DMS114 treated with DMSO at 0.1 percent for 48 hours (cell line): Measurements from ENCODE around the gene DRD5.
A peak's percentile ranks its signal among the peaks of the same experiment; 100 is the strongest.
"Not testable (repeated sequence)": the region's sequence is repeated elsewhere in the genome, so short reads cannot be mapped to it uniquely, and the experiment has no call there.

ENCODE experiments used
- DNase-seq: peaks from one replicate; lab custom pipeline; 2025; ENCODE audit not compliant: unreplicated experiment; lab: John Stamatoyannopoulos, UW

DRD5 gene

GRCh38 chr4:9781343-9782135 lies at the start of gene DRD5:
Gene DRD5 (plus strand): TSS chr4:9781634. CDS start chr4:9782030, 396 bp downstream.
- no peak for DNase-seq

- DNase-seq = not testable (repeated sequence)
Observed at GRCh38 chr4:9732256-9732655, 49.2 kb upstream of the DRD5 start.

GRCh38 chr4:9735515-9735914 lies 45.9 kb upstream of the DRD5 start:
- DNase-seq = no peak

GRCh38 chr4:9737280-9737679 lies 44.2 kb upstream of the DRD5 start:
- not testable (repeated sequence) for DNase-seq

- not testable (repeated sequence) for DNase-seq
Observed at GRCh38 chr4:9743789-9744188, 37.6 kb upstream of the DRD5 start.

- no peak for DNase-seq
Observed at GRCh38 chr4:9745782-9746181, 35.7 kb upstream of the DRD5 start.

- DNase-seq = no peak
Observed at GRCh38 chr4:9758641-9759317, 22.7 kb upstream of the DRD5 start.

GRCh38 chr4:9762823-9763475 lies 18.5 kb upstream of the DRD5 start:
- DNase-seq = peak; percentile 56

- DNase-seq = no peak
Observed at GRCh38 chr4:9764155-9764696, 17.2 kb upstream of the DRD5 start.

- DNase-seq = no peak
Observed at GRCh38 chr4:9765091-9765490, 16.3 kb upstream of the DRD5 start.

- DNase-seq = no peak
Observed at GRCh38 chr4:9769321-9769720, 12.1 kb upstream of the DRD5 start.

GRCh38 chr4:9771034-9771433 lies 10.4 kb upstream of the DRD5 start:
- no peak for DNase-seq

GRCh38 chr4:9773471-9773870 lies 8.0 kb upstream of the DRD5 start:
- DNase-seq = no peak

- no peak for DNase-seq
Observed at GRCh38 chr4:9782136-9782436, 652 bp downstream of the DRD5 start.

- not testable (repeated sequence) for DNase-seq
Observed at GRCh38 chr4:9785891-9786290, 4.5 kb downstream of the DRD5 start.

- DNase-seq = no peak
Observed at GRCh38 chr4:9792381-9792780, 10.9 kb downstream of the DRD5 start.

- not testable (repeated sequence) for DNase-seq
Observed at GRCh38 chr4:9796641-9797040, 15.2 kb downstream of the DRD5 start.

- no peak for DNase-seq
Observed at GRCh38 chr4:9800848-9801247, 19.4 kb downstream of the DRD5 start.

GRCh38 chr4:9804918-9805317 lies 23.5 kb downstream of the DRD5 start:
- DNase-seq = no peak

- no peak for DNase-seq
Observed at GRCh38 chr4:9808077-9808476, 26.6 kb downstream of the DRD5 start.

GRCh38 chr4:9811806-9812205 lies 30.4 kb downstream of the DRD5 start:
- no peak for DNase-seq
